ENCODE data around the gene VTCN1. TPM values are rescaled to one million over a fixed set of nuclear protein-coding genes. Genes with fewer than 3 reads are reported as not detected.

VTCN1 gene
- total RNA-seq, 4 donors from 2014 or later = not detected

DNA sequence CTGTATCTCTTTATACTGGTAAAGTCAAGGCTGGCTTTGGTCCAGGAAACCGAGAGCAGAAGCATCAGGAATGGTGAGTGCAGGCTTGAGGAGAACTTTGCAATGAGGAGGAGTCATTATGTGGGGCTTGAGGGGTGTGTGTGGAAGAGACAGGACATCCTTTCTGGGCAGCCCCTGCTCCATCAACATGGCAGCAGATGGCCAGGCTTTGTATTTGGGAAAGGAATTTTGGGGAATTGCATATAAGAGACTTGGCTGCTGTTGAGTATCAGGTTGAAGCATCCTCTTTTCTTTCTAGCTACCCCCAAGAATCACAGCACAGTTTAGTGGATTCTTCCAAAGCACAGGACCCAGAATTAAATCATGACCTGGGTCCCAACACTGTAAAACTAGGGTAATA is 33.4 kb downstream of the VTCN1 start:
- TF ChIP-seq, protein P1, sequence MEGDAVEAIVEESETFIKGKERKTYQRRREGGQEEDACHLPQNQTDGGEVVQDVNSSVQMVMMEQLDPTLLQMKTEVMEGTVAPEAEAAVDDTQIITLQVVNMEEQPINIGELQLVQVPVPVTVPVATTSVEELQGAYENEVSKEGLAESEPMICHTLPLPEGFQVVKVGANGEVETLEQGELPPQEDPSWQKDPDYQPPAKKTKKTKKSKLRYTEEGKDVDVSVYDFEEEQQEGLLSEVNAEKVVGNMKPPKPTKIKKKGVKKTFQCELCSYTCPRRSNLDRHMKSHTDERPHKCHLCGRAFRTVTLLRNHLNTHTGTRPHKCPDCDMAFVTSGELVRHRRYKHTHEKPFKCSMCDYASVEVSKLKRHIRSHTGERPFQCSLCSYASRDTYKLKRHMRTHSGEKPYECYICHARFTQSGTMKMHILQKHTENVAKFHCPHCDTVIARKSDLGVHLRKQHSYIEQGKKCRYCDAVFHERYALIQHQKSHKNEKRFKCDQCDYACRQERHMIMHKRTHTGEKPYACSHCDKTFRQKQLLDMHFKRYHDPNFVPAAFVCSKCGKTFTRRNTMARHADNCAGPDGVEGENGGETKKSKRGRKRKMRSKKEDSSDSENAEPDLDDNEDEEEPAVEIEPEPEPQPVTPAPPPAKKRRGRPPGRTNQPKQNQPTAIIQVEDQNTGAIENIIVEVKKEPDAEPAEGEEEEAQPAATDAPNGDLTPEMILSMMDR (IDR thresholded peaks at IDR 0.05; ENCODE audit: low read depth) = no peak

DNA sequence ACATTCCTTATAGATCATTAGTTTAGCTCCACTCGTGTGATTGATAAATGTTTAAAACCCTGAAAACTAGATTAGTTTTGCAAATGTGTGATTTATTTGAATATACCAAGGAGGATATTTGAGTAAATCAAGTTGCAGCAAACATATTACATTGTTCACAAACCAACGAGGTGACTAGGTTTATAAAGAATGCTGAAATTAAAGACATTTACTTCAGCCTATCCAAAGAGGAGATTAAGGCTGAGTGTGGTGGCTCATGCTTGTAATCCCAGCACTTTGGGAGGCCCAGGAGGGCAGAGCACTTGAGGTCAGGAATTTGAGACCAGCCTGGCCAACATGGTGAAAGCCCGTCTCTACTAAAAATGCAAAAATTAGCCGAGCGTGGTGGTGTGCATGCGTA is 34.1 kb downstream of the VTCN1 start:
- TF ChIP-seq, protein P1 (IDR thresholded peaks at IDR 0.05; ENCODE audit: low read depth) = no peak

DNA sequence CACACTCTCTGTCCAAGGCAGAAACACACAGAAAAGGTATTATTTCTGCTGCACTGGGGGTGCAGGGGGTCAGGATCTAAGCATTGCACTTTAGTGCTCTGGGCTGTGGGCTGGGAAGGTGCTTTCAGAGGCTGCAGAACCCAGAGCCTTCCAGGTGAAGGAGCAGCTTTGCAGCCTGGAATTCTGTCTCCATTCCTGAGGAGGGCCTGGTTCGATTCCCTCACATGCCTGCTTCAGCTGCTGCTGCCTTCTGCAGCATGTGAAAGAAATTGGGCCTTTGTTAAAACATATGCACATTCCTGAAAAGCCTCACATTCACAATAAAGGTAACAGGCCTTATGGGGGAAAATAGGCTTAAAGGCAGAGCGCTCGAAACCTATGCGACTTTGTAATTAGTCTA is 35.9 kb downstream of the VTCN1 start:
- TF ChIP-seq, protein P1 (IDR thresholded peaks at IDR 0.05; ENCODE audit: low read depth) = no peak

DNA sequence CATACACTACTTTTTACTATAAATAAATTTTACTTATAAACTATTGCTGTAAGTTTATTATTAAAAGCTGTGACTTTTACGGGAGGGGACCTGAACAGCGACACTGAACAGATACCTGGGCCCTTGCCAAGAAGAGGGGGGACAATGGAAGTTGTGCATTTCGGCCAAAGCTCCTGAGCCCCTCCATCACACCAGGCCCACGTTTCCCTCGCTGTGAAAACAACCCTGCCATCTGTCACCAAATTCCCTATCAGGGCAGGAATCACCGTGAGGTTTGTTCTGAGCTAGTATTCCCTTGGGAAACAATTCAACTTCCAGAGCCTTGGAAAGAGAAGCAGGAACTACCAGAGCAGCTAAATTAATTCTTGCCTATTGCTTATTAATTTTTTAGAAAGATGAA is 37.0 kb downstream of the VTCN1 start:
- TF ChIP-seq, protein P1 (IDR thresholded peaks at IDR 0.05; ENCODE audit: low read depth) = no peak

DNA sequence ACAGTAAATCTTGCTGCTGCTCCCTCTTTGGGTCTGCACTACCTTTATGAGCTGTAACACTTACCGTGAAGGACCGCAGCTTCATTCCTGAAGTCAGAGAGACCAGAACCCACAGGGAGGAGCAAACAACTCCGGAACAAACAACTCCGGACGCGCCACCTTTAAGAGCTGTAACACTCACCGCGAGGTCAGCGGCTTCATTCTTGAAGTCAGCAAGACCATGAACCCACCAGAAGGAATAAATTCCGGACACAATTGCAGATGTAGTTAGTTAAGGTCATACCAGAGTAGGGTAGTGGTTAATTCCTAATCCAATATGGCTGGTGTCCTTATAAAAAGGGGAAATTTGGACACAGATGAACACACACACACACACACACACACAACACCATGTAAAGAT is 37.7 kb downstream of the VTCN1 start:
- TF ChIP-seq, protein P1 (IDR thresholded peaks at IDR 0.05; ENCODE audit: low read depth) = no peak

DNA sequence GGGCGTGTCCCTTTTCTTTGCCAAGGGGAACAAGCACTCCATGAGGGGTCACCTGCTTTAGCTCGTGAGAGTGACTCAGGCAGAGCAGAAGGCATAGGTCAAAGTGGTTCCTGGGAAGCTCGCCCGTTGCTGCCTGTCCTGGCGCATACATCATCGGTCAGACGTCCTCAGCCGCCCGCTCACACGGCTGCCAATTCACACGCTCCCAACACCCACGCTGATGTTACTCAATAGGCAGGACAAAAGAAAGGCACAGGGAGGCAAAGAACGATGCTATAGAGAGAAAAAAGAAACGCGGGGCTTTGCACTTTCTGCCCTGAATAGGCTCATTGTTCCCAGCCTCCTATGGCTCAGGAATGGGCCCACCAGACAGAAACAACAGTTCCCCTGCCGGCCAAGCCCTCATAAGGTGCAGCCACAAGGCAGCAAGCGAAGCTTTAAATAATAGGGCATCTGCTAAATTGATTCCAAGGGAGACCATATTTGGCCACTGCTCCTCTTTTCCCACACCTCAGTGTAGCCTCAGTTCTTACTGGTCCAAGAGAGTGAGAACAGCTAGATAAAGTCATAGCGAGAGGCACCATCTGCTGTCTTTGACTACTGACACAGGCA is 38.7 kb downstream of the VTCN1 start:
- TF ChIP-seq, protein P1 (IDR thresholded peaks at IDR 0.05; ENCODE audit: low read depth) = no peak

DNA sequence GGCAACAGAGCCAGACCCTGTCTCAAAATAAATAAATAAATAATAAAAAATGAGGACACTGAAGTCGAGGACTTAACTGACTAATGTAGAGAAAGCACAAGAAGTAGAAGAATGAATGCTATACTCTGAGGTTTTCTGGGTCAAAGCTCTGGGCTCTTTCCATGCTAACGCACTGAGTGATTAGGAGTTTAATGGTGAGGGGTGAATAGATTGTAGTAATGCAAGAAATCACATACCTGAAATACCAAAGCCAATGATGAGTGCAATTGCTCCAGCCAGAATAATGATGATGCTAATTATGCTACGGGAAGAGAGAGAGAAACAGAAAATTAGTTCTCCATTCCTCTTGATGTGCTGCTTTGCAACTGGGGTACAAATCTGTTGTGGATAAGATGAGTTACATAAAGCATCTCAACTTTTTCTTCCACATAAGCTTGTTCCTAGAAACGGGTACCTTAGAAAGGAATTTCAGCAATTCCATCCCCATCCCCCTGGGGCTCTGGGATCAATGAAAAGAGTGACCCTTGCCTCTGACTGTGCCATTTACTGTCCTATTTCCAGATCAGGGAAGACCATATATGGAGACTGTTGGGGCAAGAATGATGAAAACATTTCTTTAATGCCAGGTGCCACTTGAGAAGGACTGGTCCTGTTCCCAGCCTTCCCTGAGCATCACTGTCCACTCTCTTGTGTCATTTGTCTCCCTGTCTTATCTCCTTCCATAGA is 40.7 kb downstream of the VTCN1 start:
- TF ChIP-seq, protein P1 (IDR thresholded peaks at IDR 0.05; ENCODE audit: low read depth) = no peak
